ENCODE measurements around the gene CISTR. TPM values are rescaled to one million over a fixed set of nuclear protein-coding genes. Genes with fewer than 3 reads are reported as not detected.

CISTR gene
- total RNA-seq, 6 experiments from 2014 or later: not detected

DNA sequence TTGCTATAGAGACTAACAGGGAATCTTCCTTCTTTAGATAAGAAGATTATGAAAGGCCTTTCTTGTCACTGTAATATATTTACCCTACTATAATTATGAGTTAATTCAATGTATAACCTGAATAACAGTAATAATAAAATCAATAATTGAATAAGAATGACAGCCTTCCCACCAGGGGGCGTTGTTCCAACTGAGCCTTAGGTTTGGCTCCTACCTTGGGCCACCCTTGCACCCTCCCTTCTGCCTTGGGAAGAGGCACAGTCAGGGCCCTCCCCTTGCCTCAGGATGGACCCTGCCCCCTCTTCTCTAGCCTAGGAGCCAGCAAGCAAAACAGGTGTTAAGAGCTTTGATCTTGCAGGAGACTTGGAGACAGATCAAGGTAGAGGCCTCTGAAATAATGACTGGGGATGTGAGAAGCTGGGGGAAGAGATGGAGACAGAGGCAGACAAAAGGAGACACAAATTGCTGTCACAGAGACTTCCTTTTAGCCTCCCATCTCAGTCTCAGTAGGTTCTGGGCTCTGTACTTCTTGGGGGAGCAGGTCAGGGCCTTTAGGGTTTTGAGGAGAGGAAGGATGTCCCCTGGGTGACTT lies 40.1 kb upstream of the CISTR start:
- no peak for TF ChIP-seq POLR2A (IDR thresholded peaks at IDR 0.05)
- TF ChIP-seq, protein P1, sequence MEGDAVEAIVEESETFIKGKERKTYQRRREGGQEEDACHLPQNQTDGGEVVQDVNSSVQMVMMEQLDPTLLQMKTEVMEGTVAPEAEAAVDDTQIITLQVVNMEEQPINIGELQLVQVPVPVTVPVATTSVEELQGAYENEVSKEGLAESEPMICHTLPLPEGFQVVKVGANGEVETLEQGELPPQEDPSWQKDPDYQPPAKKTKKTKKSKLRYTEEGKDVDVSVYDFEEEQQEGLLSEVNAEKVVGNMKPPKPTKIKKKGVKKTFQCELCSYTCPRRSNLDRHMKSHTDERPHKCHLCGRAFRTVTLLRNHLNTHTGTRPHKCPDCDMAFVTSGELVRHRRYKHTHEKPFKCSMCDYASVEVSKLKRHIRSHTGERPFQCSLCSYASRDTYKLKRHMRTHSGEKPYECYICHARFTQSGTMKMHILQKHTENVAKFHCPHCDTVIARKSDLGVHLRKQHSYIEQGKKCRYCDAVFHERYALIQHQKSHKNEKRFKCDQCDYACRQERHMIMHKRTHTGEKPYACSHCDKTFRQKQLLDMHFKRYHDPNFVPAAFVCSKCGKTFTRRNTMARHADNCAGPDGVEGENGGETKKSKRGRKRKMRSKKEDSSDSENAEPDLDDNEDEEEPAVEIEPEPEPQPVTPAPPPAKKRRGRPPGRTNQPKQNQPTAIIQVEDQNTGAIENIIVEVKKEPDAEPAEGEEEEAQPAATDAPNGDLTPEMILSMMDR (IDR thresholded peaks at IDR 0.05): peak; percentile 27 to 62 (median 47)
- H3K9me3 ChIP-seq: no peaks in the 10 kb centered on the region
- WGBS (ENCODE audit: insufficient coverage, low coverage, low lambda C conversion rate, missing lambda C conversion rate): 0% methylated on average over 1 of the region's 1 CpG
- H3K27ac ChIP-seq: no peak overlapping the region
- no peaks in the 10 kb centered on the region for H3K4me1 ChIP-seq
- no peaks in the 10 kb centered on the region for H3K36me3 ChIP-seq
- intact Hi-C loops (cut with DNase I): no loop called here
- ATAC-seq: no peak
- DNase-seq: no peak
- H3K27me3 ChIP-seq: no peaks in the 10 kb centered on the region
- H3K4me3 ChIP-seq: no peak overlapping the region

- no peaks in the 10 kb centered on the region for H3K27me3 ChIP-seq
- DNase-seq: no peak
- TF ChIP-seq, protein P1 (IDR thresholded peaks at IDR 0.05): no peak
- no peak for TF ChIP-seq POLR2A (IDR thresholded peaks at IDR 0.05)
- H3K4me3 ChIP-seq: no peak overlapping the region
- no peak for ATAC-seq
- H3K4me1 ChIP-seq: no peaks in the 10 kb centered on the region
- WGBS (ENCODE audit: insufficient coverage, low coverage, low lambda C conversion rate, missing lambda C conversion rate): 35% methylated on average over 1 of the region's 1 CpG
- no peaks in the 10 kb centered on the region for H3K9me3 ChIP-seq
- intact Hi-C loops (cut with DNase I): no loop called here
- H3K27ac ChIP-seq: no peak overlapping the region
- no peaks in the 10 kb centered on the region for H3K36me3 ChIP-seq
These were observed 37.8 kb upstream of the CISTR start for GRCh38 chr12:53789570-53789969.

DNA sequence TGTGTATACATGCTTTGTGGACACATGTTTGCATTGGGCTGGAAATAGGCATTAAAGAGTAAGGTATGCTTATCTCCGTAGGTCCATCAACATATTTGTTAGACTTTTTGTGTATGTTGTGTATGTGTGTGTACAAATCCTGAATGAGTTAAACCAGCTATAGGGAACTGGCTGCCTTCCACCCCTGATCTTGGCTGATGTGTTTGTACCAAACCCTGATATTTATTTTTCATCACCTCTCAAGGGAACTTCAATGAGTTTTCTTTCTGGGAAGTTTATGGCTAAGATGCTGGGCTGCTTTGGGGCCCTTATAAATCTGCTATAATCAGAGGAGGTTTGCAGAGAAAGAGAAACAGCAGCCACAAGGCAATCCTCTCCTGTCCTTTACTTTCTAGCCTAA lies 37.1 kb upstream of the CISTR start:
- no peak for ATAC-seq
- WGBS (ENCODE audit: insufficient coverage, low coverage, low lambda C conversion rate, missing lambda C conversion rate): 57% methylated on average over 1 of the region's 1 CpG
- intact Hi-C loops (cut with DNase I): no loop called here

DNA sequence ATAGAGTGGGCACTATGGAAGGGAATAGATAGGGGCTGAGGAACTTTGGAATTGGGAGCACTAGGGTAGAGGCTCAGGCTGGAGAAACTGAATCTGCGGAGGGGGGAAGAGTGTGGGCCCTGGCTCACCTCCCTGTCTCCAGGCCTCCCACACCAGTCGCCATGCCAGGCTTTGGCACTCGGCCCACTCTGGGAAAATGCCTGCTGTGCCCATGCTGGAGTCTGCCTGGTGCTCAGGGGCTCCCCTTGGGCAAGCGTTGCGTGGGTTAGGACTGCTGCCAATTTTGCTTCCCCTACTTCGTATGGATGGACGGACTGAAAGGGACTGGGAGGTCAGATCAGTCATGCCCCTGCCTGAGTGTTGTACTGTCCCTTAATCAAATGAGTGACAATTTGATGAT lies 34.6 kb upstream of the CISTR start:
- WGBS (ENCODE audit: insufficient coverage, low coverage, low lambda C conversion rate, missing lambda C conversion rate): 60% methylated on average over 2 of the region's 7 CpGs
- Histone ChIP-seq H3K27me3 (peaks cover 0 to 6% of the 10 kb centered on the region in 2 donors), H3K27ac (no peak overlapping the region), H3K9me3 (no peaks in the 10 kb centered on the region), H3K4me3 (no peak overlapping the region), H3K4me1 (no peaks in the 10 kb centered on the region), H3K36me3 (no peaks in the 10 kb centered on the region)
- no peak for TF ChIP-seq POLR2A (IDR thresholded peaks at IDR 0.05)
- TF ChIP-seq, protein P1 (IDR thresholded peaks at IDR 0.05): no peak
- ATAC-seq (no peak), DNase-seq (peak in 1 of 3 donors; percentile 44)
- intact Hi-C loops (cut with DNase I): no loop called here

More for the DNA sequence above, 37.1 kb upstream of the CISTR start:
- H3K27me3 ChIP-seq: no peaks in the 10 kb centered on the region
- no peak overlapping the region for H3K4me3 ChIP-seq
- H3K9me3 ChIP-seq: no peaks in the 10 kb centered on the region
- TF ChIP-seq, protein P1 (IDR thresholded peaks at IDR 0.05): no peak
- TF ChIP-seq POLR2A (IDR thresholded peaks at IDR 0.05): no peak
- no peaks in the 10 kb centered on the region for H3K36me3 ChIP-seq
- no peak overlapping the region for H3K27ac ChIP-seq
- no peaks in the 10 kb centered on the region for H3K4me1 ChIP-seq
- no peak for DNase-seq
